Measurements from ENCODE around the gene OR1J4.

The OR1J4 gene

DNA sequence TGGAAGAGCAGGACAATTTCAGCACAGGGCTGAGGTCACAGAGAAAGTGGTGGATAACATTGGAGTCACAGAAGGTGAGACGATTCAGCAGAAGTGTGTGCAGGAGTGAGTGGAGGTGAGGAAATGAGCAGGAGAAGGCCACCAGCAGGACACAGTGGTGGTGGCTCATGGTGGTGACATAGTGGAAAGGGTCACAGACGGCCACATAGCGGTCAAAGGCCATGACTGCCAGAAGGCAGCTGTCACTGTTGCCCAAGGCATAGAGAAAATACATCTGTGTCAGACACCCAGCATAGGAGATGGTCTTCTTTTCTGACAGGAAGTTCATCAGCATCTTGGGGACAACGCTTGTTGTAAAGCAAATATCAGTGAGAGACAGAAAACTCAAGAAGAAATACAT lies 49.0 kb downstream of the OR1J4 start:
- no peak for DNase-seq (ENCODE audit: insufficient read length, low spot score)
- no peak for FAIRE-seq

Data from HTR-8/SVneo (cell line).